Measurements from ENCODE around the gene AQP7. TPM values are rescaled to one million over a fixed set of nuclear protein-coding genes. Genes with fewer than 3 reads are reported as not detected.
"Not testable (repeated sequence)": the region's sequence is repeated elsewhere in the genome, so short reads cannot be mapped to it uniquely, and the experiment has no call there.

The AQP7 gene
- total RNA-seq, 3 donors from 2014 or later = 29.3 to 193 (median 38.3) TPM

DNA sequence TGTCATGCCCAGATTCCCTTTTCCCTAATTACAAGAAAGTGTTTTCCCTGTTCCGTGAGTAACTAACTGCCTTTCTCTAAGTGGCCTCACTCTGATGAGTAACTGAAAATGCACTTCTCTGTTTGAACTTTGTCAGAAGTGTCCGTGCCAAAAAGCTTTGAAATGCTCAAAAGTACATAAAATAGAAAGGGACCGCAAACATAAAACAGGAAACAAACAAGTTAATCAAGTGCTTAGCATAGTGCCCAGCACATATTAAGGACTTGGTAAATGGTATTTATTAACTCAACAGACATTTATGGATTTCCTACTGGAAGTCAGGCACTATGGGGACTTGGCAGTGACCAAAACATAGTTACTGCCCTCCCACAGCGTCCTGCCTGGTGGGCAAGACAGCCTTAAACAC is 22.8 kb upstream of the AQP7 start:
- TF ChIP-seq, protein P1, sequence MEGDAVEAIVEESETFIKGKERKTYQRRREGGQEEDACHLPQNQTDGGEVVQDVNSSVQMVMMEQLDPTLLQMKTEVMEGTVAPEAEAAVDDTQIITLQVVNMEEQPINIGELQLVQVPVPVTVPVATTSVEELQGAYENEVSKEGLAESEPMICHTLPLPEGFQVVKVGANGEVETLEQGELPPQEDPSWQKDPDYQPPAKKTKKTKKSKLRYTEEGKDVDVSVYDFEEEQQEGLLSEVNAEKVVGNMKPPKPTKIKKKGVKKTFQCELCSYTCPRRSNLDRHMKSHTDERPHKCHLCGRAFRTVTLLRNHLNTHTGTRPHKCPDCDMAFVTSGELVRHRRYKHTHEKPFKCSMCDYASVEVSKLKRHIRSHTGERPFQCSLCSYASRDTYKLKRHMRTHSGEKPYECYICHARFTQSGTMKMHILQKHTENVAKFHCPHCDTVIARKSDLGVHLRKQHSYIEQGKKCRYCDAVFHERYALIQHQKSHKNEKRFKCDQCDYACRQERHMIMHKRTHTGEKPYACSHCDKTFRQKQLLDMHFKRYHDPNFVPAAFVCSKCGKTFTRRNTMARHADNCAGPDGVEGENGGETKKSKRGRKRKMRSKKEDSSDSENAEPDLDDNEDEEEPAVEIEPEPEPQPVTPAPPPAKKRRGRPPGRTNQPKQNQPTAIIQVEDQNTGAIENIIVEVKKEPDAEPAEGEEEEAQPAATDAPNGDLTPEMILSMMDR (IDR thresholded peaks at IDR 0.05) = no peak
- TF ChIP-seq POLR2AphosphoS5 (IDR thresholded peaks at IDR 0.05) = no peak
- TF ChIP-seq POLR2A (IDR thresholded peaks at IDR 0.05) = no peak
- no peaks in the 10 kb centered on the region for H3K9me3 ChIP-seq
- no peaks in the 10 kb centered on the region for H3K27me3 ChIP-seq
- intact Hi-C loops (cut with DNase I; ENCODE audit: low total_unique reads) = no loop called here
- H3K4me3 ChIP-seq = no peak overlapping the region
- peak overlapping the region in 1 of 2 donors; percentile 38 for H3K27ac ChIP-seq
- H3K36me3 ChIP-seq = no peaks in the 10 kb centered on the region
- no peaks in the 10 kb centered on the region for H3K4me1 ChIP-seq
- no peak for DNase-seq (ENCODE audit: low spot score in 2 of 2)

DNA sequence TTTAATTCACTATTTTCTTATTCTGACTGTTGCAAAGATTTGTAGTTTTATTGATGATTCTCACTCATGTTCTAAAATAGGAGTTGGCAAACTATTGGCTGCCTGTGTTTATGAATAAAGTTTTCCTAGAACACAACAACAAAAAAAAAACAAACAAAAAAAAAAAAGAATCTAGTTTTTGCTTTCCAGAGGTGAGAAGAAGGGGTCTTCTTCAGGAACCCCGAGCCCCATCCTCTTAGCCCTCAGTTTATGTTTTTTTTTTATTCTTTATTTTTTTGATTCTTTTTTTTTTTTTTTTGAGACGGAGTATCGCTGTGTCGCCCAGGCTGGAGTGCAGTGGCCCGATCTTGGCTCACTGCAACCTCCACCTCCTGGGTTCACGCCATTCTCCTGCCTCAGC is 22.1 kb upstream of the AQP7 start:
- H3K27ac ChIP-seq; intact Hi-C loops (cut with DNase I; ENCODE audit: low total_unique reads); H3K9me3 ChIP-seq; H3K4me1 ChIP-seq; H3K27me3 ChIP-seq; H3K4me3 ChIP-seq; DNase-seq (ENCODE audit: low spot score in 2 of 2); H3K36me3 ChIP-seq: not testable (repeated sequence)

GRCh38 chr9:33424043-33424442 is 21.7 kb upstream of the AQP7 start:
- H3K27ac ChIP-seq; H3K36me3 ChIP-seq; H3K4me1 ChIP-seq; DNase-seq (ENCODE audit: low spot score in 2 of 2); H3K4me3 ChIP-seq; H3K9me3 ChIP-seq; intact Hi-C loops (cut with DNase I; ENCODE audit: low total_unique reads); H3K27me3 ChIP-seq: not testable (repeated sequence)

- intact Hi-C loops (cut with DNase I; ENCODE audit: low total_unique reads) = no loop called here
- Histone ChIP-seq H3K4me1 (peaks cover 0 to 6% of the 10 kb centered on the region in 2 donors), H3K36me3 (no peaks in the 10 kb centered on the region), H3K27me3 (no peaks in the 10 kb centered on the region), H3K4me3 (no peak overlapping the region), H3K9me3 (no peaks in the 10 kb centered on the region), H3K27ac (no peak overlapping the region)
- DNase-seq (ENCODE audit: low spot score in 2 of 2) = no peak
- no peak for TF ChIP-seq POLR2A (IDR thresholded peaks at IDR 0.05)
- TF ChIP-seq POLR2AphosphoS5 (IDR thresholded peaks at IDR 0.05) = no peak
- TF ChIP-seq, protein P1 (IDR thresholded peaks at IDR 0.05) = no peak
Observed at GRCh38 chr9:33419708-33420303, 17.4 kb upstream of the AQP7 start.

GRCh38 chr9:33418090-33418489 is 15.7 kb upstream of the AQP7 start:
- no peak for TF ChIP-seq POLR2AphosphoS5 (IDR thresholded peaks at IDR 0.05)
- TF ChIP-seq, protein P1 (IDR thresholded peaks at IDR 0.05) = no peak
- no peak for TF ChIP-seq POLR2A (IDR thresholded peaks at IDR 0.05)
- intact Hi-C loops (cut with DNase I; ENCODE audit: low total_unique reads) = no loop called here
- Histone ChIP-seq H3K36me3 (no peaks in the 10 kb centered on the region), H3K27me3 (no peaks in the 10 kb centered on the region), H3K4me1 (peaks cover 0 to 6% of the 10 kb centered on the region in 2 donors), H3K4me3 (no peak overlapping the region), H3K27ac (no peak overlapping the region), H3K9me3 (no peaks in the 10 kb centered on the region)
- no peak for DNase-seq (ENCODE audit: low spot score in 2 of 2)

GRCh38 chr9:33416996-33417395 is 14.6 kb upstream of the AQP7 start:
- no peak for DNase-seq (ENCODE audit: low spot score in 2 of 2)
- no peak for TF ChIP-seq POLR2A (IDR thresholded peaks at IDR 0.05)
- TF ChIP-seq, protein P1 (IDR thresholded peaks at IDR 0.05) = no peak
- no peak for TF ChIP-seq POLR2AphosphoS5 (IDR thresholded peaks at IDR 0.05)
- Histone ChIP-seq H3K27ac (no peak overlapping the region), H3K36me3 (no peaks in the 10 kb centered on the region), H3K4me1 (peaks cover 0 to 6% of the 10 kb centered on the region in 2 donors), H3K27me3 (no peaks in the 10 kb centered on the region), H3K4me3 (no peak overlapping the region), H3K9me3 (no peaks in the 10 kb centered on the region)
- intact Hi-C loops (cut with DNase I; ENCODE audit: low total_unique reads) = no loop called here
